GM12878 (cell line): ENCODE data around the gene CDKN1C.

Source experiments
- CEBPB ChIP-seq, 2 experiments: fragments of 150-350 bp in 1 of 2; IDR thresholded peaks; 2 replicates each; pipeline ENCODE4 v1.6.1; 2012 to 2014; ENCODE audit warnings: low read depth in 2 of 2, low read length in 2 of 2, borderline replicate concordance in 1 of 2, inconsistent platforms in 1 of 2
- E2F4 ChIP-seq: IDR thresholded peaks from 2 replicates; pipeline ENCODE4 v1.6.1; 2012; ENCODE audit warnings: low read depth, low read length, improper control_type of control experiment
- EP300 ChIP-seq, 2 experiments: fragments of 150-350 bp in 1 of 2; IDR thresholded peaks; 2 replicates each; pipeline ENCODE4 v1.6.1; 2011 to 2012; ENCODE audit warnings: low read depth in 2 of 2, low read length in 2 of 2, borderline replicate concordance in 1 of 2, improper control_type of control experiment in 1 of 2, inconsistent platforms in 1 of 2; ENCODE audit not compliant: control insufficient read depth in 1 of 2
- HDAC6 ChIP-seq: fragments of 200-600 bp; sonication (generic); IDR thresholded peaks from one replicate; pipeline ENCODE4 v1.8.0; 2017; ENCODE audit warnings: antibody characterized with exemption; ENCODE audit not compliant: unreplicated experiment
- IRF3 ChIP-seq: fragments of 450-650 bp; IDR thresholded peaks from 2 replicates; pipeline ENCODE4 v1.6.1; 2014; ENCODE audit warnings: mild to moderate bottlenecking
- JUND ChIP-seq: IDR thresholded peaks from 2 replicates; pipeline ENCODE4 v1.6.1; 2012; ENCODE audit warnings: low read depth, mild to moderate bottlenecking, low read length, improper control_type of control experiment, moderate library complexity
- KDM1A ChIP-seq: fragments of 200-600 bp; sonication (generic); IDR thresholded peaks from 2 replicates; pipeline ENCODE4 v1.6.1; 2016; ENCODE audit warnings: borderline replicate concordance
- NFIC ChIP-seq: IDR thresholded peaks from 2 replicates; pipeline ENCODE4 v1.6.1; 2012; ENCODE audit warnings: low read depth, mild to moderate bottlenecking, inconsistent platforms, low read length, moderate library complexity
- NR2F1 ChIP-seq: fragments of 450-650 bp; conservative IDR thresholded peaks from 2 replicates; pipeline ENCODE4 v1.6.1; 2017; ENCODE audit warnings: mild to moderate bottlenecking
- RAD21 ChIP-seq: IDR thresholded peaks from 2 replicates; pipeline ENCODE4 v1.6.1; 2011; ENCODE audit warnings: mild to moderate bottlenecking, low read depth, low read length, moderate library complexity; ENCODE audit not compliant: insufficient read depth
- SIN3A ChIP-seq: IDR thresholded peaks from 2 replicates; pipeline ENCODE4 v1.6.1; 2012; ENCODE audit warnings: low read depth, low read length, improper control_type of control experiment
- SRF ChIP-seq, 2 experiments: IDR thresholded peaks; 2 replicates each; pipeline ENCODE4 v1.6.1; 2011; ENCODE audit warnings: low read depth in 2 of 2, low read length in 2 of 2, mild to moderate bottlenecking in 1 of 2, moderate library complexity in 1 of 2
- SUZ12 ChIP-seq: fragments of 200-600 bp; sonication (generic); IDR thresholded peaks from one replicate; pipeline ENCODE4 v1.6.1; 2018; ENCODE audit warnings: antibody characterized with exemption, mild to moderate bottlenecking; ENCODE audit not compliant: unreplicated experiment
- TF ChIP-seq, protein P1 (sequence below), 3 experiments: IDR thresholded peaks in 2 of 3; conservative IDR thresholded peaks in 1 of 3; 2 replicates each; pipeline ENCODE4 v1.5.1; 2011; ENCODE audit warnings: low read depth in 3 of 3, low read length in 3 of 3, mild to moderate bottlenecking in 3 of 3, control low read depth in 2 of 3, moderate library complexity in 2 of 3, inconsistent platforms in 1 of 3, mixed read lengths in 1 of 3; ENCODE audit not compliant: control insufficient read depth in 2 of 3, insufficient read depth in 1 of 3; ENCODE audit errors: extremely low read depth in 1 of 3

DNA sequence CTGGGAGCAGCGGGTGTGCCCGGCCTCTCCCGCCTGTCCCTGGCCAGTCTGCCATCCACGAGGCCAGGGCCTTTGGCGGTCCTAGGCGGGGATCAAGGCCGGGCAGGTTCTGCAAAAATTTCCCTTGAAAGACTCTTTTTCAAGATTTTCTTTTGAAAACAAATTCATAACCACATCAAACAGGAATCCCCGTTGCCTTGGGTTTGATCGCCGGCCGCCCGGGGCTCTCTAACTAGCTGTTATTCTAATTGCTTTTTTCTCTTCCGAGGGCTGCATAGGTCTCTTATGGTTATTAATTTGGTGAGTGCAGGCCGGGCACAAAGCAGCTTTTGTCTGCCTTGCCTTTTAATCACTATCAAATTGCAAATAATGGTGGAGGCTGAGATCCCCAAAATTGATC lies 42.0 kb downstream of the CDKN1C start:
- TF ChIP-seq CEBPB (IDR thresholded peaks at IDR 0.05; ENCODE audit: borderline replicate concordance in 1 of 2, low read depth in 2 of 2, low read length in 2 of 2) (no peak), IRF3 (no peak), NR2F1 (no peak), SIN3A (no peak), EP300 (IDR thresholded peaks at IDR 0.05; ENCODE audit: borderline replicate concordance in 1 of 2, control insufficient read depth in 1 of 2, low read depth in 2 of 2, low read length in 2 of 2) (no peak), KDM1A (no peak), SUZ12 (no peak), HDAC6 (no peak), RAD21 (no peak), JUND (no peak), NFIC (no peak), E2F4 (no peak), SRF (IDR thresholded peaks at IDR 0.05; ENCODE audit: low read depth in 2 of 2, low read length in 2 of 2) (no peak)
- TF ChIP-seq, protein P1, sequence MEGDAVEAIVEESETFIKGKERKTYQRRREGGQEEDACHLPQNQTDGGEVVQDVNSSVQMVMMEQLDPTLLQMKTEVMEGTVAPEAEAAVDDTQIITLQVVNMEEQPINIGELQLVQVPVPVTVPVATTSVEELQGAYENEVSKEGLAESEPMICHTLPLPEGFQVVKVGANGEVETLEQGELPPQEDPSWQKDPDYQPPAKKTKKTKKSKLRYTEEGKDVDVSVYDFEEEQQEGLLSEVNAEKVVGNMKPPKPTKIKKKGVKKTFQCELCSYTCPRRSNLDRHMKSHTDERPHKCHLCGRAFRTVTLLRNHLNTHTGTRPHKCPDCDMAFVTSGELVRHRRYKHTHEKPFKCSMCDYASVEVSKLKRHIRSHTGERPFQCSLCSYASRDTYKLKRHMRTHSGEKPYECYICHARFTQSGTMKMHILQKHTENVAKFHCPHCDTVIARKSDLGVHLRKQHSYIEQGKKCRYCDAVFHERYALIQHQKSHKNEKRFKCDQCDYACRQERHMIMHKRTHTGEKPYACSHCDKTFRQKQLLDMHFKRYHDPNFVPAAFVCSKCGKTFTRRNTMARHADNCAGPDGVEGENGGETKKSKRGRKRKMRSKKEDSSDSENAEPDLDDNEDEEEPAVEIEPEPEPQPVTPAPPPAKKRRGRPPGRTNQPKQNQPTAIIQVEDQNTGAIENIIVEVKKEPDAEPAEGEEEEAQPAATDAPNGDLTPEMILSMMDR (IDR thresholded peaks at IDR 0.05 in 2 of 3, conservative IDR thresholded peaks at IDR 0.05 in 1 of 3; ENCODE audit: control insufficient read depth in 2 of 3, extremely low read depth in 1 of 3, insufficient read depth in 1 of 3, low read depth in 3 of 3, low read length in 3 of 3), result no peak
